Kidney (tissue), 14 donors: ENCODE data around the gene MKRN1. TPM values are rescaled to one million over a fixed set of nuclear protein-coding genes. Genes with fewer than 3 reads are reported as not detected.
A peak's percentile ranks its signal among the peaks of the same experiment; 100 is the strongest.

Source experiments
- DNase-seq, 5 donors: peaks; one replicate each; pipeline ENCODE4 v3.0.0-alpha.2; 2013 to 2020
- FAIRE-seq: peaks from 2 replicates; lab custom pipeline; 2012; peaks lifted over from hg19 to GRCh38; lab: Jason Lieb, UNC
- H3K27ac ChIP-seq, 2 donors: one replicate each; pipeline ENCODE4 v1.7.0; 2013; ENCODE audit warnings: low read depth in 2 of 2, low read length in 2 of 2, inconsistent platforms in 1 of 2
- H3K27me3 ChIP-seq: one replicate; pipeline ENCODE4 v1.7.1; 2013; ENCODE audit warnings: low read length, inconsistent platforms; ENCODE audit not compliant: control insufficient read depth, insufficient read depth
- H3K36me3 ChIP-seq, 3 donors: one replicate each; pipeline versions ENCODE4 v1.7.0 to v1.7.1; 2013; ENCODE audit warnings: low read length in 3 of 3, control low read depth in 1 of 3, inconsistent platforms in 1 of 3; ENCODE audit not compliant: insufficient read depth in 3 of 3, control insufficient read depth in 2 of 3
- H3K4me1 ChIP-seq, 3 donors: one replicate each; pipeline versions ENCODE4 v1.7.0 to v1.7.1; 2013; ENCODE audit warnings: low read length in 3 of 3, inconsistent platforms in 1 of 3, low read depth in 1 of 3; ENCODE audit not compliant: control insufficient read depth in 2 of 3, insufficient read depth in 2 of 3
- H3K4me3 ChIP-seq, 3 donors: one replicate each; pipeline versions ENCODE4 v1.7.0 to v1.8.1; 2013; ENCODE audit warnings: low read length in 3 of 3, control low read depth in 1 of 3, inconsistent platforms in 1 of 3
- H3K9ac ChIP-seq, 3 donors: one replicate each; pipeline versions ENCODE4 v1.7.0 to v1.7.1; 2013; ENCODE audit warnings: low read length in 3 of 3, control low read depth in 1 of 3, inconsistent platforms in 1 of 3
- H3K9me3 ChIP-seq, 3 donors: one replicate each; pipeline versions ENCODE4 v1.7.0 to v1.7.1; 2013; ENCODE audit warnings: low read length in 3 of 3, control low read depth in 1 of 3, inconsistent platforms in 1 of 3; ENCODE audit not compliant: control insufficient read depth in 2 of 3, insufficient read depth in 1 of 3
- intact Hi-C: fragments of 100-400 bp; cut with DNase I; formaldehyde crosslinking; loops from one replicate; pipeline ENCODE4 v1.11.1; 2022
- polyA plus RNA-seq: library from polyadenylated mRNA; stranded (reverse); fragments of 350-450 nt; fragmentation: Illumina TruSeq; extraction: RNeasy Lipid Tissue Mini Kit (QIAGEN cat#74804); gene quantifications from one replicate; pipeline ENCODE4 v1.2.3, GENCODE V29; 2014; ENCODE audit warnings: low read depth, low replicate concordance; ENCODE audit not compliant: insufficient read depth
- total RNA-seq: library from RNA; stranded (reverse); fragmentation: NEBNext Ultra II Directional; extraction: Animal tissue kit (Norgen Biotek cat#: 25700); gene quantifications from one replicate; pipeline ENCODE4 v1.2.1, GENCODE V29; 2021
- TF ChIP-seq, protein P1 (sequence below): IDR thresholded peaks from 3 replicates; pipeline ENCODE4 v1.5.1; 2012; ENCODE audit warnings: mild to moderate bottlenecking, moderate library complexity, borderline replicate concordance; ENCODE audit not compliant: insufficient read depth; ENCODE audit errors: extremely low read depth
- donor health status: control.
- donor health status: control.
- donor health status: control.
- donor health status: control.
- donor health status: control.
- donor health status: DM: yes; HTN: yes; CAD: no.
- donor health status: Normal renal cell carcinoma (clear cell type).

MKRN1 gene
- total and polyA plus RNA-seq, 2 donors from 2014 or later, result 48.8 to 106 TPM

DNA sequence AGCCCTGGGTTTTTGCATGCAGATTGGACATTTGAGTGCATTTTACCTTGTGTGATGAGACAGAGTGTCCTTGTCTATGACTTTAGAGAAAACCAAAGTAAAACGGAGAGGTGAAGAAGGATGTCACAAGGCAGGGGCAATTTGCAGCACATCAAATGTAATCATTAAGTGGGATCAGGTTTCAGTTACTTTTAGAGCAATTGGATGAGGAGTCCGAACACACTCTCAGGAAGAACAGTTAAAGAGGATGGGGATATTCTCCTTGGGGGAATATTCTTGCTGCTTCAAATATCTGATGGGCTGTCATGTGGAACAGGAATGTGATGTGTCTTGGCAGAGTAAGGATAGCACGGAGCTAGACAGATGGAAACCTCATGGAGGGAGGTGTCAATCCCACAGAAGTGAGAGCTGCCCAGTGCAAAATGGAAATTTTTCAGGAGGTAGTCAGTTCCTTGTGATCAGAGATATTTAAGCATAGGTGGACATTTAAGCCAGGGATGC is 74.7 kb downstream of the MKRN1 start:
- Histone ChIP-seq H3K4me3 (peak overlapping the region; percentile 69 to 75 (median 70)), H3K27ac (peak overlapping the region; percentile 20 to 73), H3K4me1 (peaks cover 0 to 4% (median 2%) of the 10 kb centered on the region in 3 donors), H3K9me3 (no peaks in the 10 kb centered on the region), H3K9ac (peak overlapping the region in 2 of 3 donors; percentile 28 to 59), H3K27me3 (no peaks in the 10 kb centered on the region), H3K36me3 (no peaks in the 10 kb centered on the region)
- TF ChIP-seq, protein P1, sequence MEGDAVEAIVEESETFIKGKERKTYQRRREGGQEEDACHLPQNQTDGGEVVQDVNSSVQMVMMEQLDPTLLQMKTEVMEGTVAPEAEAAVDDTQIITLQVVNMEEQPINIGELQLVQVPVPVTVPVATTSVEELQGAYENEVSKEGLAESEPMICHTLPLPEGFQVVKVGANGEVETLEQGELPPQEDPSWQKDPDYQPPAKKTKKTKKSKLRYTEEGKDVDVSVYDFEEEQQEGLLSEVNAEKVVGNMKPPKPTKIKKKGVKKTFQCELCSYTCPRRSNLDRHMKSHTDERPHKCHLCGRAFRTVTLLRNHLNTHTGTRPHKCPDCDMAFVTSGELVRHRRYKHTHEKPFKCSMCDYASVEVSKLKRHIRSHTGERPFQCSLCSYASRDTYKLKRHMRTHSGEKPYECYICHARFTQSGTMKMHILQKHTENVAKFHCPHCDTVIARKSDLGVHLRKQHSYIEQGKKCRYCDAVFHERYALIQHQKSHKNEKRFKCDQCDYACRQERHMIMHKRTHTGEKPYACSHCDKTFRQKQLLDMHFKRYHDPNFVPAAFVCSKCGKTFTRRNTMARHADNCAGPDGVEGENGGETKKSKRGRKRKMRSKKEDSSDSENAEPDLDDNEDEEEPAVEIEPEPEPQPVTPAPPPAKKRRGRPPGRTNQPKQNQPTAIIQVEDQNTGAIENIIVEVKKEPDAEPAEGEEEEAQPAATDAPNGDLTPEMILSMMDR, result no peak
- FAIRE-seq, result no peak
- DNase-seq, result peak in 4 of 5 donors; percentile 29 to 85 (median 62)
- intact Hi-C loops, result no loop called here

DNA sequence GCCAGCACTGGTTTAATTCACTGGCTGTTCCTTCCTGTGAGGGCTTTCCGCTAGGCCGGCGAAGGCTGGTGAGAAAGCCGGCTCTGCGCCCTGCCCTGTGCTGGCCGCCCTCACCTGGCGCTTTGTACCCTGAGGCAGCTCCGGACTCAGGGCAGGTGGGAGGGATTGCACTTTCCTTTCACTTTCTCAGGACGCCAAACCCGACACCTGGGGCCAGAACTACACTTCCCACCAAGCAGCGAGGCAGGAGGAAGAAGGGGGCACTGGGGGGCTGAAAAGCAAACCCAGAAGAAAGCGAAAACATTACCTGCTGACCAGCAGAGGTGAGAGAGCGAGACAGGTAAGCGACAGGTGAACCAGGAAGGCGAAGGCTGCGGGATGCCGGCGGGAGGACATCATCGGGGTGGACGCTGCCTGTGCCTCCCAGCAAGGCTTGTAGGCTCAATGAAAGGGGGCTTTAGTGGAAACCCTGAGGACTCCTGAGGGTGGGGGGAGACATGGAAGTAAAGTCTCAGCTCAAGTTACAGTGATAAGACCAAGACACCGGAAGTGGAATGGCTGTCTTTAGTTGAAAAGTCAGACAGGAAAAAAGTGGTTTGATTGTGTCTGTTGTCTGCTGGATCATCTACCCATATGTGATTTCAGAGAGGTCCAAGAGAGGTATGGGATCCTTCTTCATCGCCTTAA is 75.3 kb downstream of the MKRN1 start, which contains the start of gene RAB19:
Gene RAB19 (plus strand): TSS at position 181 of the 687 bp plus-strand sequence. CDS start 3,589 bp downstream, outside the sequence.
- intact Hi-C loops, result no loop called here
- Histone ChIP-seq H3K4me1 (peaks cover 0 to 4% (median 2%) of the 10 kb centered on the region in 3 donors), H3K9ac (peak within 1 kb of the TSS in 2 of 3 donors; percentile 28 to 59), H3K27ac (peak within 1 kb of the TSS; percentile 20 to 73), H3K4me3 (peak within 1 kb of the TSS; percentile 69 to 75 (median 70)), H3K9me3 (no peaks in the 10 kb centered on the region), H3K27me3 (no peaks in the 10 kb centered on the region), H3K36me3 (no peaks in the 10 kb centered on the region)
- DNase-seq, result peak; percentile 66 to 86 (median 74)
- FAIRE-seq, result no peak
- TF ChIP-seq, protein P1, result no peak

Other genes with a start within 250 kb of the MKRN1 start
- gene SLC37A3, start 81.0 kb downstream of the MKRN1 start, total RNA-seq, result 50.3 TPM
- 19.5 TPM for gene SLC37A3, start 81.0 kb downstream of the MKRN1 start, polyA plus RNA-seq
- 11.5 TPM for gene RAB19, start 75.4 kb downstream of the MKRN1 start, total RNA-seq
- gene RAB19, start 75.4 kb downstream of the MKRN1 start, polyA plus RNA-seq, result 0.82 TPM
- gene DENND2A, start 161.3 kb upstream of the MKRN1 start, total RNA-seq, result 18.0 TPM
- gene DENND2A, start 161.3 kb upstream of the MKRN1 start, polyA plus RNA-seq, result 6.5 TPM
- gene ADCK2, start 193.4 kb upstream of the MKRN1 start, total RNA-seq, result 18.7 TPM
- gene ADCK2, start 193.4 kb upstream of the MKRN1 start, polyA plus RNA-seq, result 18.8 TPM
- gene NDUFB2, start 217.2 kb upstream of the MKRN1 start, total RNA-seq, result 255 TPM
- 998 TPM for gene NDUFB2, start 217.2 kb upstream of the MKRN1 start, polyA plus RNA-seq